T-helper 2 cell (primary cell): Measurements from ENCODE around the gene GNPDA1.

Experiments used
- DNase-seq, 5 experiments: peaks; one replicate each; pipeline versions ENCODE4 v3.0.0 to v3.0.0-alpha.2; 2012 to 2022

The GNPDA1 gene

GRCh38 chr5:142023836-142024235 lies 11.0 kb upstream of the GNPDA1 start:
- DNase-seq = no peak

GRCh38 chr5:142020122-142020659 lies 7.4 kb upstream of the GNPDA1 start:
- no peak for DNase-seq

- peak in 1 of 5 experiments; percentile 86 for DNase-seq
Observed at GRCh38 chr5:142017832-142018427, 5.1 kb upstream of the GNPDA1 start.

GRCh38 chr5:142016556-142016955 lies 3.7 kb upstream of the GNPDA1 start:
- DNase-seq = peak in 2 of 5 experiments; percentile 26 to 93

GRCh38 chr5:142015781-142016533 lies 3.1 kb upstream of the GNPDA1 start:
- DNase-seq = peak in 3 of 5 experiments; percentile 24 to 86 (median 41)

GRCh38 chr5:142014911-142015584 lies 2.2 kb upstream of the GNPDA1 start:
- DNase-seq = peak in 3 of 5 experiments; percentile 22 to 81 (median 46)

- no peak for DNase-seq
Observed at GRCh38 chr5:142013734-142014521, 1.1 kb upstream of the GNPDA1 start.

GRCh38 chr5:142012186-142012785 lies 541 bp downstream of the GNPDA1 start:
- DNase-seq = peak in 3 of 5 experiments; percentile 33 to 71 (median 41)

GRCh38 chr5:142011572-142012185 lies 1.1 kb downstream of the GNPDA1 start:
- no peak for DNase-seq

GRCh38 chr5:142009886-142010285 lies 2.9 kb downstream of the GNPDA1 start:
- no peak for DNase-seq

- DNase-seq = no peak
Observed at GRCh38 chr5:142008813-142009212, 4.0 kb downstream of the GNPDA1 start.

- no peak for DNase-seq
Observed at GRCh38 chr5:142007237-142007544, 5.6 kb downstream of the GNPDA1 start.

GRCh38 chr5:142006363-142007236 lies 6.2 kb downstream of the GNPDA1 start:
- peak in 2 of 5 experiments; percentile 50 to 87 for DNase-seq

GRCh38 chr5:142003266-142003800 lies 9.5 kb downstream of the GNPDA1 start:
- DNase-seq = no peak

GRCh38 chr5:142000704-142001484 lies 11.9 kb downstream of the GNPDA1 start:
- no peak for DNase-seq

- no peak for DNase-seq
Observed at GRCh38 chr5:142000173-142000572, 12.7 kb downstream of the GNPDA1 start.

GRCh38 chr5:141997358-141997960 lies 15.4 kb downstream of the GNPDA1 start:
- no peak for DNase-seq

- DNase-seq = no peak
Observed at GRCh38 chr5:141995656-141996055, 17.2 kb downstream of the GNPDA1 start.

GRCh38 chr5:141994511-141995136 lies 18.2 kb downstream of the GNPDA1 start:
- no peak for DNase-seq
